Endothelial cell of umbilical vein (primary cell): Measurements from ENCODE around the gene PDGFRB. TPM values are rescaled to one million over a fixed set of nuclear protein-coding genes. Genes with fewer than 3 reads are reported as not detected.

Experiments
- BruUV-seq: library from RNA; stranded (reverse); fragments of 400-500 nt; replicated peaks from 2 replicates; lab custom pipeline; 2021; lab: Mats Ljungman, UMichigan
- CTCF ChIA-PET: fragments of 300-600, 350-600 bp; sonication (Branson Sonifier 250); formaldehyde crosslinking; loops from one replicate; lab custom pipeline; 2021; ENCODE audit warnings: antibody characterized with exemption, inconsistent platforms; lab: Charles Lee
- POLR2A ChIA-PET: fragments of 300-600, 350-600 bp; sonication (Branson Sonifier 250); formaldehyde crosslinking; loops from one replicate; lab custom pipeline; 2021; ENCODE audit warnings: antibody characterized with exemption, inconsistent platforms; lab: Charles Lee
- DNase-seq: peaks from one replicate; pipeline ENCODE4 v3.0.0-alpha.2; 2011; ENCODE audit warnings: low read depth, low spot score
- FAIRE-seq: peaks from 2 replicates; lab custom pipeline; 2011; peaks lifted over from hg19 to GRCh38; lab: Jason Lieb, UNC
- H2AFZ ChIP-seq: 2 replicates; pipeline ENCODE4 v1.6.0; 2012; ENCODE audit warnings: low read depth, low read length, control low read depth, inconsistent platforms
- H3K27ac ChIP-seq: 2 replicates; pipeline ENCODE4 v1.5.1; 2011; ENCODE audit warnings: low read depth, mild to moderate bottlenecking, control low read depth, low read length, moderate library complexity; ENCODE audit not compliant: insufficient read depth
- H3K27me3 ChIP-seq, 2 experiments: 2 replicates each; pipeline versions ENCODE4 v1.6.0 to v1.6.1; 2011; ENCODE audit warnings: low read length in 2 of 2, mixed read lengths in 1 of 2; ENCODE audit not compliant: control insufficient read depth in 2 of 2, insufficient read depth in 2 of 2
- H3K36me3 ChIP-seq, 2 experiments: 2 replicates in 1 of 2; 3 replicates in 1 of 2; pipeline ENCODE4 v1.5.1; 2011; ENCODE audit warnings: low read length in 2 of 2, mild to moderate bottlenecking in 1 of 2, moderate library complexity in 1 of 2; ENCODE audit not compliant: control insufficient read depth in 2 of 2, insufficient read depth in 2 of 2; ENCODE audit errors: extremely low read depth in 1 of 2
- H3K4me1 ChIP-seq: 3 replicates; pipeline ENCODE4 v1.5.1; 2011; ENCODE audit warnings: mild to moderate bottlenecking, low read length; ENCODE audit not compliant: control insufficient read depth, insufficient read depth; ENCODE audit errors: extremely low read depth
- H3K4me2 ChIP-seq: 2 replicates; pipeline ENCODE4 v1.6.1; 2011; ENCODE audit warnings: low read length, control low read depth, mixed read lengths; ENCODE audit not compliant: insufficient read depth
- H3K4me3 ChIP-seq, 3 experiments: fragments of 200-600 bp in 1 of 3; sonication (generic), shearing (Covaris generic) in 1 of 3; replicated peaks in 1 of 3; 2 replicates each; pipeline ENCODE4 v1.5.1; 2011 to 2016; ENCODE audit warnings: control low read depth in 3 of 3, low read length in 3 of 3, mild to moderate bottlenecking in 2 of 3, inconsistent platforms in 1 of 3, low read depth in 1 of 3, moderate library complexity in 1 of 3; ENCODE audit not compliant: insufficient read depth in 1 of 3
- H3K79me2 ChIP-seq: 2 replicates; pipeline ENCODE4 v1.6.0; 2012; ENCODE audit warnings: low read length, inconsistent platforms; ENCODE audit not compliant: control insufficient read depth, insufficient read depth
- H3K9ac ChIP-seq: replicated peaks from 2 replicates; pipeline ENCODE3; 2011; ENCODE audit warnings: low read length, control low read depth; ENCODE audit not compliant: insufficient read depth; ENCODE audit errors: extremely low read depth
- H3K9me1 ChIP-seq: replicated peaks from 3 replicates; pipeline ENCODE4 v1.6.0; 2011; ENCODE audit warnings: mild to moderate bottlenecking, low read length; ENCODE audit not compliant: control insufficient read depth, insufficient read depth; ENCODE audit errors: extremely low read depth
- H3K9me3 ChIP-seq: replicated peaks from 2 replicates; pipeline ENCODE4 v1.5.1; 2012; ENCODE audit warnings: low read length, inconsistent platforms; ENCODE audit not compliant: control insufficient read depth, insufficient read depth
- H4K20me1 ChIP-seq: replicated peaks from 2 replicates; pipeline ENCODE3; 2011; ENCODE audit warnings: mild to moderate bottlenecking, low read length; ENCODE audit not compliant: control insufficient read depth, insufficient read depth; ENCODE audit errors: extremely low read depth
- CTCF ChIP-seq, 2 donors: IDR thresholded peaks; 1 replicate in 1 of 2; 2 replicates in 1 of 2; pipeline ENCODE4 v1.5.1; 2011; ENCODE audit warnings: low read length in 2 of 2, mild to moderate bottlenecking in 2 of 2, moderate library complexity in 2 of 2, control low read depth in 1 of 2, inconsistent platforms in 1 of 2, low read depth in 1 of 2; ENCODE audit not compliant: insufficient read depth in 1 of 2; ENCODE audit errors: extremely low read depth in 1 of 2
- EZH2 ChIP-seq: IDR thresholded peaks from 2 replicates; pipeline ENCODE4 v1.6.1; 2012; ENCODE audit warnings: borderline replicate concordance, low read depth, mild to moderate bottlenecking, moderate library complexity, low read length, inconsistent platforms; ENCODE audit not compliant: severe bottlenecking
- FOS ChIP-seq: IDR thresholded peaks from 2 replicates; pipeline ENCODE4 v1.6.1; 2011; ENCODE audit warnings: mild to moderate bottlenecking, low read length, moderate library complexity, borderline replicate concordance; ENCODE audit not compliant: insufficient read depth
- GATA2 ChIP-seq: IDR thresholded peaks from 2 replicates; pipeline ENCODE4 v1.7.0; 2011; ENCODE audit warnings: low read depth, mild to moderate bottlenecking, moderate library complexity, mixed read lengths, low read length; ENCODE audit not compliant: insufficient read length, insufficient read depth
- JUN ChIP-seq: IDR thresholded peaks from 2 replicates; pipeline ENCODE4 v1.6.1; 2011; ENCODE audit warnings: borderline replicate concordance, low read depth; ENCODE audit not compliant: insufficient read length, insufficient read depth
- MAX ChIP-seq: IDR thresholded peaks from 2 replicates; pipeline ENCODE4 v1.6.1; 2011; ENCODE audit not compliant: insufficient read depth, insufficient read length
- MYC ChIP-seq: IDR thresholded peaks from one replicate; pipeline ENCODE4 v1.6.1; 2011; ENCODE audit warnings: mild to moderate bottlenecking, low read depth, low read length
- POLR2A ChIP-seq: IDR thresholded peaks from 2 replicates; pipeline ENCODE4 v1.6.1; 2012; ENCODE audit warnings: low read depth, mild to moderate bottlenecking, control low read depth, low read length
- POLR2AphosphoS5 ChIP-seq: IDR thresholded peaks from 2 replicates; pipeline ENCODE4 v1.6.1; 2012; ENCODE audit warnings: low read depth, mild to moderate bottlenecking, control low read depth, low read length, moderate library complexity; ENCODE audit not compliant: insufficient read depth
- dilution Hi-C: fragments of 300-500 bp; cut with MboI; formaldehyde crosslinking; loops from one replicate; pipeline ENCODE4 v1.15.0; 2019; ENCODE audit warnings: low sequenced_read_pairs; ENCODE audit not compliant: extremely low pct_ligation_motif_present
- intact Hi-C: fragments of 100-400 bp; cut with micrococcal nuclease; formaldehyde crosslinking; loops from one replicate; pipeline ENCODE4 v1.10.0; 2022
- polyA plus RNA-seq, 4 experiments: library from polyadenylated mRNA; depleted of rRNA in 3 of 4; stranded (reverse) in 3 of 4; unstranded in 1 of 4; fragments of >200 nt; gene quantifications; 2 replicates each; pipeline versions ENCODE4 v1.2.1 to v1.2.3, GENCODE V29; 2011 to 2012; ENCODE audit warnings: missing spikeins in 1 of 4
- total RNA-seq: library from RNA; stranded (reverse); gene quantifications from 2 replicates; pipeline ENCODE4 v1.2.3, GENCODE V29; 2021

The PDGFRB gene
- total and polyA plus RNA-seq, 2 donors (not counting 3 experiments of a cell fraction or from before 2014, with no cell fraction given) = 1.4 to 1.7 TPM

- no peaks in the 10 kb centered on the region for H3K79me2 ChIP-seq
- H4K20me1 ChIP-seq = no peaks in the 10 kb centered on the region
- no peak for FAIRE-seq
- dilution Hi-C loops (no loop called here), intact Hi-C loops (loop anchor here (5.0 kb wide), 1 partner anchor 130 kb away; the partner anchor contains the start of genes HMGXB3 and TIGD6)
- POLR2A ChIA-PET = no interaction called here
- no peaks in the 10 kb centered on the region for H3K36me3 ChIP-seq
- peaks cover 0 to 6% of the 10 kb centered on the region in 2 experiments for H3K27me3 ChIP-seq
- TF ChIP-seq FOS (no peak), MAX (no peak), EZH2 (no peak), CTCF (IDR thresholded peaks at IDR 0.05; ENCODE audit: extremely low read depth in 1 of 2, insufficient read depth in 1 of 2, low read depth in 1 of 2, low read length in 2 of 2) (no peak), JUN (no peak), MYC (no peak), POLR2A (no peak), GATA2 (no peak), POLR2AphosphoS5 (no peak)
- H3K4me3 ChIP-seq = no peak overlapping the region
- no peak overlapping the region for H3K4me2 ChIP-seq
- CTCF ChIA-PET = interaction anchor here (0.6 to 1.2 kb wide), 2 partner anchors 85 to 278 kb away, joined by 3 to 4 read pairs; no protein-coding TSS in a partner anchor
- no peaks in the 10 kb centered on the region for H3K9me3 ChIP-seq
- H3K4me1 ChIP-seq = peaks cover 15% of the 10 kb centered on the region
- no peaks in the 10 kb centered on the region for H3K9me1 ChIP-seq
- no peak for DNase-seq
- no peak overlapping the region for H3K9ac ChIP-seq
- H3K27ac ChIP-seq = no peak overlapping the region
- no peak overlapping the region for H2AFZ ChIP-seq
- no TSS peak for BruUV-seq
Measured at GRCh38 chr5:150132740-150133139, 22.9 kb downstream of the PDGFRB start.
